GM04503 (cell line): ENCODE data around the gene PSMF1.
"Not testable (repeated sequence)": the region's sequence is repeated elsewhere in the genome, so short reads cannot be mapped to it uniquely, and the experiment has no call there.

Experiments
- DNase-seq: peaks from one replicate; pipeline ENCODE4 v3.0.0-alpha.2; 2012; ENCODE audit warnings: low read depth

Gene PSMF1

GRCh38 chr20:1215386-1216170 is 97.2 kb downstream of the PSMF1 start:
- no peak for DNase-seq

GRCh38 chr20:1216527-1217427 is 98.4 kb downstream of the PSMF1 start:
- DNase-seq, result not testable (repeated sequence)
